Activated T-cell treated with anti-CD3 and anti-CD28 coated beads for 4 hours (primary cell): ENCODE measurements around the gene KLK3.

Experiments
- DNase-seq: peaks from one replicate; pipeline ENCODE4 v3.0.0-alpha.2; 2020

KLK3 gene

DNA sequence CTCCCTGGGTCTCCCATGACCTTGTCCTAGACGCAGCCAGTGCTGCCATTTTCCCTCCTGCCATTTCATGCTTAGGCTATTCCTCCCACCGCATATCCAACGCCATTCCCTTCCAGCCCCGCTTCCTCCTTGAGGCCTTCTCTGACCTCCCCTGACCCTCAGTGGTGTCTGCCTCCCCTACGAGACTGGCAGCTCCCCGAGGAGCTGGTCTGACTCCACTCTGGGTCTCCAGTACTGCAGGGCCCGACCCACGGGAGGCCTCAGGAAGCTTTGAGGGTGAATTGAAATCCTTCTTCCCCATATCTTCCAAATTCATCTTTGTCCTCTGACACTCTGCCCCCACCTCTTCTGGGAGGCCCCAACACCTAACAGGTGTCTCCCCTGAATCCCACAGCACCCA is 22.0 kb upstream of the KLK3 start:
- no peak for DNase-seq

DNA sequence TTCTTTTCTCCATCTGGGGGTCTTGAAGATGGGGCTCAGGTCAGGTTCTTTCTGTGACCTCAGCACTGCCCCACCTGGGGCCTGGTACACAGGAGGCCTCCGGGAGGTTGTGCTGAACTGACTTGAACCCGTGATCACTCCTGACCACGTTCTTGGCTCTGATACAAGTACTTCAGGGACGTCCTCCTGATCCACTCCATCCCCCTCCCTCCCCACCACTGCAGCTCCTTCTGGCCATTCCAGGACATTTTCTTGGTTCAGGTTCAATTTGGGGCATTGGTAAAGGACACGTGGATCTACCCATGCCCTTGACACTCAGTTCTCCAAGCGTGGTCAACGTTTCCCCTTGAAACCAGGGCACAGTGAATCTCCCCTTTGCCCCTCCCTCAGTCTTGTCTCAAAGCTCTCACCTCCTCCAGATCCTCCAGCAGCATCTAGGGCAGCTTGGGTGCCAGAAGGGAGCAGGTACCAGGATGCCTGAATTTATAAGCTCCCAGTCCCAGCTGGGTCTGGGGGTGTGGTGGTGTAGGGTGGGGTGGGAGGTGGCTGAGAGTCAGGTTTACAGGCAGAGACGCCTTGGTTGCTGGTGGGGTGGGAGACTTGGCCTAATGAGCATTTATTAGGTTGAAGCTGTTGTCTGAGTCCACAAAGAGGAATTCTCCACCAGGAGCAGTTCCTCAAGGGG is 21.5 kb upstream of the KLK3 start, which contains the start of gene KLK15:
Gene KLK15 (minus strand): TSS at position 458 of the 685 bp plus-strand sequence. CDS start 2,082 bp downstream, outside the sequence.
- DNase-seq, result no peak

DNA sequence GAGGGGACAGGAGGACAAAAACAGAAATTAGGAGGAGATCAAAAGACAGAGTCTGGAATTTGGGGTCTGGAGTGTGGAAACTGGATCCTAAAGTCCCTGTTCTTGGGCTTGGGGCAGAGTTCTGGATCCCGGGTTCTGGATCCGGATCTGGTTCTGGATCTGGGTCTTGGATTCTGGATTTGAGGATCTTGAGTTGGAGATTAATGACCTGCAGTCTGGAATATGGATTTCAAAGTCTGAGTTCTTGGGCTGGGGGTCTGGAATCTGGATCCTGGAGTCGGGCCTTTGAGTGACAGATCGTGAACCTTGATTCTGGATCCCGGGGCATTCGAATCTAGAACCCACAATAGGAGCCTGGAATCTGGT is 20.9 kb upstream of the KLK3 start:
- no peak for DNase-seq

DNA sequence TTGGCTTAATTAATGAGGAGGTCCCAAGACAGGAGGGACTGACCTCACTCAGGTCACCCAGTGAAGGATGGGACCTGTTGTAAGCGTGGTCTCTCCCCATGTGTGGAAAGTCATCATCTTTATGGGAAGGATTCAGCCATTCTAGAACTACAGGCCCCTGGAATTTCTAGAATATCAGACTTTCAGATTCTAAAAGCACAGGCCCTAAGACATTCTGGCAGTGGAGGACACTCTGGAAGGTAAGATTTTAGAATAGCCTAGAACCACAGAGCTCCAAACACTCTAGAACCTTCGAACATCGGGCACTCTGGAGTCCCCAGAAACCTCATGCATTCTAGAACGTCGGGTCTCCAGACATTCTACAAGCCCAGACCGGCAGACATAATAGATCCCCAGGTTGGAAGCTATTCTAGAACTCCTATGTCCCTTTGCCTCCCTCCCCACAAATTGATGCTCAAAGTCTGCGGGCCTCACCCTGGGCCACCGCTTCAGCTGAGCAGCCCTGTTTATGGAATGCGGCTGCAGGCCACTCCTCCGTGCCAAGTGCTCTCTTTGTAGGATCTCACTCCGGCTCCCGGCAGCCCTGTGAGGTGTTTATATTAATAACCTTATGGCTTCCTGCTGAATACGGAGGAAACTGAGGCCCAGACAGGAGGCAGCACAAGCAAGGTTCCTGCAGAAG is 19.5 kb upstream of the KLK3 start:
- no peak for DNase-seq

DNA sequence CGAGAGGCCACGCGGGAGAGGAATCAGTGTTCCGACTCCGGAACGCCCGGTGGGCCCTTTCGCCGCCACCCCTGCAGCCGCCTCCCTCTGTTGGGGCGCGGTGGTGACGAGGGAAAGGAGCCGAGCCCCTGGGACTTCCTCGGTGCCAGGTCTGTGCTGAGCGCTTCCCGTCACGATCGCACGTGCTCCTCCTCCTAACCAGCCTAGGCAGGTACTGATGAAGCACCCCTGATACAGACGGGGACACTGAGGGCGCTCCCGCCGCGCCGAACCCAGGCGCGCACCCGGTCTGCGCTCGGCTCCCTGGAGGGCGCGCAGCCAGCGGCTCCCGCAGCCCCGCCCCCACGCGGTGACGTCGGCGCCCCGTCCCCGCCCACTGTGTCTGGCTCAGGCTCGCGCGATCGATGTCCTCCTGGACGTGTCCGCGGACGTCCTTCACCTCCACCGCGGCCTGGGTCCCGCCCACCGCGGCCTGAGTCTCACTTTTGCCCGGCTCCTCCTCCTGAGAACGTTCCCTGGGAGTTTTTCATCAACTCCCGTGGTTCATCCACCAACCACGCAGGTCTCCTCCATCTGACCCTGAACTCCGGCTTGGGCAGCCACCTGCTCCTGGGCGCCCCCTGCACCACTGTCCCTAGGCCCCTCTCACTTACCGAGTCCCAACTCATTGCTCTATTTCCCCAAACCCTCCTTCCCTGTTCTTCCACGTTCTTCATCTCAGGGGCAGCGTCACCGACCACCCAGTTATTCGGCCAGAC is 18.8 kb upstream of the KLK3 start:
- peak; percentile 60 for DNase-seq

DNA sequence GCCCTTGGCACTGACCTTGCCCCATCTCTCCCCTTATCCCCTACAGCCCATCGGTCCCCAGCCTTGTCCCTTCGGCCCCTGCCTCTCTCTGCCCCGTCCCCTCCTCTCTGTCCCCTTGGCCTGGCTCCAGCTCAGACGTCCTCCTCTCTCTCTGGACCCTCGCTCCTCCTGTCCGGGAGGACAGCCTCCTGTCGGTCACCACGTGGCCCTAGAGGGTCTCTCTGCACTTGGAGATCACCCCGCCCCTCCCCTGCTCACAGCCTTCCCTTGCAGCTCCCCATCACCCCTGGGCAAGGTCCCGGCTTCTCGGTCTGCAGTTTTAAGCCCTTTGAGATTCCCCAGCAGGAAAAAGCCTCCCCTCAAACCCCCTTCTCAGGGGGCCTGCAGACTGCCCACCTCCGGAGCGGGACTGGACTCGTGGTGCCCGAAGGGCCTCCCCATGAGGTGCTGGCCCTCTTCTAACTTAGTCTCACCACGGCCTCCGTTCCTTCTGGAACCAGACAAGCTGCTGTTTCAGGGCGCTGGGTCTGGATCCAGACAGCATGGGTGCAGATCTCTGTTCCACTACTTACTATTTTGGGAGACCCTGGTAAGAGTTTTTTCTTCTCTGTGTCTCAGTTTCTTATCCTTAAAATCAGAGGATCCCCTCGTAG is 18.0 kb upstream of the KLK3 start:
- DNase-seq, result no peak

DNA sequence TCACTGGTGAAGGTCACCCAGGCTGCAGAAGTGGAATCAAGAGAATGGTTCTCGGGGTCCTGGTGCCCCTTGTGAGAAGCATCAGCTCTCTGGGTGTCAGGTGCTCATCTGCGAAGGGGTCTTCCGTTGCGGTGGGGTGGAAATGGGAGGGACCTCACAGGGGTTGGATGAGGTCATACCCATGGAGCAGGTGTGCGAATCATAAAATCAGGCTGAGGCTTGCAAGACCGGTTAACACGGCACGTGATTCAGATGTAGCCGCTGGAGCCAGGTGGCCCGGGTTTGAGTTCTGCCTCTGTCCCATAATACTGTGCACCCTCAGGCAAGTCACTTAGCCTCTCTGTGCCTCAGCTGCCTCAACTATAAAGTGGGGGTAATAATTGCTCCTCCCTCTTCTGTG is 17.4 kb upstream of the KLK3 start:
- DNase-seq, result no peak

DNA sequence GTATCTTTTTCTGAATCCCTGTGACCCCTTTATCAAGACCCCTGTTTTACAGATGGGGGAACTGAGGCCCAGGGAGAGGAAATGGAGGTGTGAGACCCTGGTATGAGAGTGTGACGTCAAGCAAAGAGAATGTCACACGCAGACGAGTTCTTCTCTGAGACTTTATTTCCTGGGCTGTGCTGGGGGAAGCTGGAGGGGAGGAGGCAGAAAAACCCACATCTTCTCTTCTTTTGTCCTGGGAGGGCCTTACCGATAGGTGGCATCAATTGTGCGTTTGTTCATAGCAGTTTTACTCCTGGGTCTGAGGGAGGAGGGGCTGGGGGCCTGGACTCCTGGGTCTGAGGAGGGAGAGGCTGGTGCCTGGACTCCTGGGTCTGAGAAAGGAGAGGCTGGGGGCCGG is 16.5 kb upstream of the KLK3 start:
- DNase-seq, result no peak

DNA sequence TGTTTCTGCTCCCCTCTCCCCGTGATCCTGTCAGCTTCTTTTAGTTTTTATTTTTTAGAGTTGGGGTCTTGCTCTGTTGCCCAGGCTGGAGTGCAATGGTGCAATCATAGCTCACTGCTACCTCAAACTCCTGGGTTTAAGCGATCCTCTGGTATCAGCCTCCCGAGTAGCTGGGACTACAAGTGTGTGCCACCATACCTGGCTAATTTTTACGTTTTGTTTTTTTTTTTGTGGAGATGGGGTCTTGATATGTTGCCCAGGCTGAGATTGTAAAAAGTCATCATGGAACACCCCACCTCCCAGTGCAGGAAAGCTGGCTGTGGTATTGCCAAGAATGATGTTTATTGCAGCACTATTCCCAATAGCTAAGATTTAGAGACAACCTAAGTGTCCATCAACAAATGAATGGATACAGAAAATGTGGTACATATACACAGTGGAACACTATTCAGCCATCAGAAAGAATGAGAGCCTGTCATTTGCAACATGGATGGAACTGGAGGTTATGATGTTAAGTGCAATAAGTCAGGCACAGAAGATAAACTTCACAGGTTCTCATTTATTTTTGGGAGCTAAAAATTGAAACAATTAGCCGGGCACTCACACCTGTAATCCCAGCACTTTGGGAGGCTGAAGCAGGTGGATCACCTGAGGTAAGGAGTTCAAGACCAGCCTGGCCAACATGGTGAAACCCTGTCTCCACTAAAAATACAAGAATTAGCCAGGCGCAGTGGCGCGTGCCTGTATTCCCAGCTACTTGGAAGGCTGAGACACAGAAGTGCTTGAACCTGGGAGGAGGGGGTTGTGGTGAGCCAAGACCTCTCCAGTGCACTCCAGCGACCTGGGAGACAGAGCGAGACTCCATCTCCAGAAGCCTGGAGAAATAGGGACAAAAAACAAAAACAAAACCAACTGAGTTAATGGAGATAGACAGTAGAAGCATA is 14.7 kb upstream of the KLK3 start:
- DNase-seq, result no peak

DNA sequence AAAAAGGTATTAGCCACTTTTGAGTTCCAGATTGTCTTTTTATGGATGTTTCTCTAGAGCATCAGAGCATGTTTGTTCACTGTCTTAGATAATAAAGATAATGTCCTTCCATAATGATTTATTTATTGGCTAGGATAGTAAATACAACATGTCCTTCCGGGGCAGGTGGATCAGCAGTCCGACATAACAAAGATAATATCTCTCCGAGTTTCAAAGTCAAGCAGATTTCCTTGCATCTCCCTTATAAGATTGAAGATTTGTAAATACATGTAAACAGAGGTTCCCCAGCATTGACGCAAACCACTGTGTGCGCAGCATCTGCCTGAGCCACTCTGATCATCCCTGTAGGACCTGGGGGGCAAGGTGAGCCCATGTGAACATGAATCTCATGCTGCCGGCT is 12.6 kb upstream of the KLK3 start:
- no peak for DNase-seq

DNA sequence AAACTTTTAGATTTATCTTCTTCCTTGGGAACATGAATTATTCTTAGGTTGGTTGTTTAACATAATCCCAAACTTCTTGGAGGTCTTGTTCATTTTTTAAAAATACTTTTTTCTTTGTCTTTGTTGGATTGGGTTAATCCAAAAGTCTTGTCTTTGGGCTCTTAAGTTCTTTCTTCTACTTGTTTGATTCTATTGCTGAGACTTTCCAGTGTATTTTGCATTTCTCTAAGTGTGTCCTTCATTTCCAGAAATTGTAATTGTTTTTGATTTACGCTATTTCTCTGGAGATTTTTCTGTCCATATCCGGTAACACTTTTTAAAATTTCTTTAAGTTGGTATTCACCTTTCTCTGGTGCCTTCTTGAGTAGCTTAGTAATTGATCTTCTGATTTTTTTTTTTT is 11.5 kb upstream of the KLK3 start:
- no peak for DNase-seq

DNA sequence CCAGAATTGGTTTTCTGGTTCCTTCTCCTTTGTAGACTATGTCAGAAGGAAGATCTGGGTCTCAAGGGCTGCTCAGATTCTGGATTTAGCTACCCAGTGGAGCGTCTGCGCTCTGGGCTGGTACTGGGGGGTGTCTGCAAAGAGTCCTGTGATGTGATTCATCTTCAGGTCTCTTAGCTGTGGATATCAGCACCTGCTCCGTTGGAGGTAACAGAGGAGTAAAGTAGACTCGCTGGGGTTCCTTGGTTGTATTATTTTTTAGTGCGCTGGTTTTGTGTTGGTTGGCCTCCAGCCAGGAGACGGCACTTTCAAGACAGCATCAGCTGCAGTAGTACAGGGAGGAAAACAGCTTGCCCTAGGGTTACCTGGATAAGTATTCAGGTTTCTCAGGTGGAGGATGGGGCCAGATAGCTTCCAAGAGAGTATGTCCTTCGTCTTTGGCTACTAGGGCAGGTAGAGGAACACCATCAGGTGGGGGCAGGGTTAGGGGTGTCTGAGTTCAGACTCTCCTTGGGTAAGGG is 11.0 kb upstream of the KLK3 start:
- DNase-seq, result no peak

DNA sequence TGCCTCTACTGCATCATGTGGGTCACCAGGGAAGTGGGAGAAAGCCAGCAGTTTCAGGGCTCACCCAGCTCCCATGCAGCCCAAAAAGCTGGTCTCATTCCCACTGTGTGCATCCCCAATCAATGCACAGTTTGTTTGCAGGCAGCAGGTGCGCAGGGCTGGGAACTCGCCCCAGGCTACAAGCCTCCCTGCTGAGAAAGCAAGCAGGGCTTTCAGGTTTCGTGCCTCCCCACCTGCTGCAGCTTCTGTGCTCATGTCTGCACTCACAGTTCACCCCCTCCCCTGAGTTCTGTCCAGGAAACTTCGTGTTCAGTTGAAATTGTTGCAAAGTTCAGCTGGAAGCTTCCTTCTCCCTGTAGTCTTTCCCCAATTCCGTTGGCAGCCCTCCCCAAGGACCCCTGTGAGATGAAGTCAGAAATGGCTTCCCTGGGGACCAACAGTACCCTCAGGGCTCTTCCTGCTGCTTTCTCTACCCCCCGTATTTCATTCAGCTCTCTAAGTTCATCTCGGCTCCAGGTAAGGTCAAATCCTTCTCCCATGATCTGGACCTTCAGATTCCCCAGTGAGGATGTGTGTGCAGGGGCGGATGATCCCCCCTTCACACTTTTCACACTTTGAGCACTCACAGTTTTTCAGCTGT is 10.3 kb upstream of the KLK3 start:
- no peak for DNase-seq

DNA sequence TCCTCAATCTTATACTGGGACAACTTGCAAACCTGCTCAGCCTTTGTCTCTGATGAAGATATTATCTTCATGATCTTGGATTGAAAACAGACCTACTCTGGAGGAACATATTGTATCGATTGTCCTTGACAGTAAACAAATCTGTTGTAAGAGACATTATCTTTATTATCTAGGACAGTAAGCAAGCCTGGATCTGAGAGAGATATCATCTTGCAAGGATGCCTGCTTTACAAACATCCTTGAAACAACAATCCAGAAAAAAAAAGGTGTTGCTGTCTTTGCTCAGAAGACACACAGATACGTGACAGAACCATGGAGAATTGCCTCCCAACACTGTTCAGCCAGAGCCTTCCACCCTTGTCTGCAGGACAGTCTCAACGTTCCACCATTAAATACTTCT is 4.0 kb upstream of the KLK3 start:
- no peak for DNase-seq

DNA sequence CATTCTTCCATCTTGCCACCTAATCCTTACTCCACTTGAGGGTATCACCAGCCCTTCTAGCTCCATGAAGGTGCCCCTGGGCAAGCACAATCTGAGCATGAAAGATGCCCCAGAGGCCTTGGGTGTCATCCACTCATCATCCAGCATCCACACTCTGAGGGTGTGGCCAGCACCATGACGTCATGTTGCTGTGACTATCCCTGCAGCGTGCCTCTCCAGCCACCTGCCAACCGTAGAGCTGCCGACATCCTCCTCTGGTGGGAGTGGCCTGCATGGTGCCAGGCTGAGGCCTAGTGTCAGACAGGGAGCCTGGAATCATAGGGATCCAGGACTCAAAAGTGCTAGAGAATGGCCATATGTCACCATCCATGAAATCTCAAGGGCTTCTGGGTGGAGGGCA is 3.1 kb upstream of the KLK3 start:
- no peak for DNase-seq

DNA sequence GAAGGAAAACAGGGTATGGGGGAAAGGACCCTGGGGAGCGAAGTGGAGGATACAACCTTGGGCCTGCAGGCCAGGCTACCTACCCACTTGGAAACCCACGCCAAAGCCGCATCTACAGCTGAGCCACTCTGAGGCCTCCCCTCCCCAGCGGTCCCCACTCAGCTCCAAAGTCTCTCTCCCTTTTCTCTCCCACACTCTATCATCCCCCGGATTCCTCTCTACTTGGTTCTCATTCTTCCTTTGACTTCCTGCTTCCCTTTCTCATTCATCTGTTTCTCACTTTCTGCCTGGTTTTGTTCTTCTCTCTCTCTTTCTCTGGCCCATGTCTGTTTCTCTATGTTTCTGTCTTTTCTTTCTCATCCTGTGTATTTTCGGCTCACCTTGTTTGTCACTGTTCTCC is 2.7 kb downstream of the KLK3 start:
- DNase-seq, result no peak

DNA sequence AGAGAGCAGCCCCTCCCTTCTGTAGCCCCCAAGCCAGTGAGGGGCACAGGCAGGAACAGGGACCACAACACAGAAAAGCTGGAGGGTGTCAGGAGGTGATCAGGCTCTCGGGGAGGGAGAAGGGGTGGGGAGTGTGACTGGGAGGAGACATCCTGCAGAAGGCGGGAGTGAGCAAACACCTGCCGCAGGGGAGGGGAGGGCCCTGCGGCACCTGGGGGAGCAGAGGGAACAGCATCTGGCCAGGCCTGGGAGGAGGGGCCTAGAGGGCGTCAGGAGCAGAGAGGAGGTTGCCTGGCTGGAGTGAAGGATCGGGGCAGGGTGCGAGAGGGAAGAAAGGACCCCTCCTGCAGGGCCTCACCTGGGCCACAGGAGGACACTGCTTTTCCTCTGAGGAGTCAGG is 4.2 kb downstream of the KLK3 start:
- DNase-seq, result no peak

DNA sequence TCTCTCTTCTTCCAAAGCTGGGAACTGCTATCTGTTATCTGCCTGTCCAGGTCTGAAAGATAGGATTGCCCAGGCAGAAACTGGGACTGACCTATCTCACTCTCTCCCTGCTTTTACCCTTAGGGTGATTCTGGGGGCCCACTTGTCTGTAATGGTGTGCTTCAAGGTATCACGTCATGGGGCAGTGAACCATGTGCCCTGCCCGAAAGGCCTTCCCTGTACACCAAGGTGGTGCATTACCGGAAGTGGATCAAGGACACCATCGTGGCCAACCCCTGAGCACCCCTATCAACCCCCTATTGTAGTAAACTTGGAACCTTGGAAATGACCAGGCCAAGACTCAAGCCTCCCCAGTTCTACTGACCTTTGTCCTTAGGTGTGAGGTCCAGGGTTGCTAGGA is 5.1 kb downstream of the KLK3 start:
- DNase-seq, result no peak

DNA sequence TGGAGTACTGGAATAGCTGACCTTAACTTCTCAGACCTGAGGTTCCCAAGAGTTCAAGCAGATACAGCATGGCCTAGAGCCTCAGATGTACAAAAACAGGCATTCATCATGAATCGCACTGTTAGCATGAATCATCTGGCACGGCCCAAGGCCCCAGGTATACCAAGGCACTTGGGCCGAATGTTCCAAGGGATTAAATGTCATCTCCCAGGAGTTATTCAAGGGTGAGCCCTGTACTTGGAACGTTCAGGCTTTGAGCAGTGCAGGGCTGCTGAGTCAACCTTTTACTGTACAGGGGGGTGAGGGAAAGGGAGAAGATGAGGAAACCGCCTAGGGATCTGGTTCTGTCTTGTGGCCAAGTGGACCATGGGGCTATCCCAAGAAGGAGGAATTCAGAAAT is 6.3 kb downstream of the KLK3 start:
- no peak for DNase-seq

DNA sequence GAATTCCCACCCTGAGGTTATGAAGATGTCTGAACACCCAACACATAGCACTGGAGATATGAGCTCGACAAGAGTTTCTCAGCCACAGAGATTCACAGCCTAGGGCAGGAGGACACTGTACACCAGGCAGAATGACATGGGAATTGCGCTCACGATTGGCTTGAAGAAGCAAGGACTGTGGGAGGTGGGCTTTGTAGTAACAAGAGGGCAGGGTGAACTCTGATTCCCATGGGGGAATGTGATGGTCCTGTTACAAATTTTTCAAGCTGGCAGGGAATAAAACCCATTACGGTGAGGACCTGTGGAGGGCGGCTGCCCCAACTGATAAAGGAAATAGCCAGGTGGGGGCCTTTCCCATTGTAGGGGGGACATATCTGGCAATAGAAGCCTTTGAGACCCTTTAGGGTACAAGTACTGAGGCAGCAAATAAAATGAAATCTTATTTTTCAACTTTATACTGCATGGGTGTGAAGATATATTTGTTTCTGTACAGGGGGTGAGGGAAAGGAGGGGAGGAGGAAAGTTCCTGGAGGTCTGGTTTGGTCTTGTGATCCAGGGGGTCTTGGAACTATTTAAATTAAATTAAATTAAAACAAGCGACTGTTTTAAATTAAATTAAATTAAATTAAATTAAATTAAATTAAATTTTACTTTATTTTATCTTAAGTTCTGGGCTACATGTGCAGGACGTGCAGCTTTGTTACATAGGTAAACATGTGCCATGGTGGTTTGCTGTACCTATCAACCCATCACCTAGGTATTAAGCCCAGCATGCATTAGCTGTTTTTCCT is 7.0 kb downstream of the KLK3 start:
- DNase-seq, result no peak

DNA sequence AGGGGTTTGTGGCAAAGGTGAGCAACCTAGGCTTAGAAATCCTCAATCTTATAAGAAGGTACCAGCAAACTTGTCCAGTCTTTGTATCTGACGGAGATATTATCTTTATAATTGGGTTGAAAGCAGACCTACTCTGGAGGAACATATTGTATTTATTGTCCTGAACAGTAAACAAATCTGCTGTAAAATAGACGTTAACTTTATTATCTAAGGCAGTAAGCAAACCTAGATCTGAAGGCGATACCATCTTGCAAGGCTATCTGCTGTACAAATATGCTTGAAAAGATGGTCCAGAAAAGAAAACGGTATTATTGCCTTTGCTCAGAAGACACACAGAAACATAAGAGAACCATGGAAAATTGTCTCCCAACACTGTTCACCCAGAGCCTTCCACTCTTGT is 14.8 kb downstream of the KLK3 start:
- no peak for DNase-seq
